ENCODE data around the gene PCSK2.
A peak's percentile ranks its signal among the peaks of the same experiment; 100 is the strongest.

Gene PCSK2

GRCh38 chr20:17504898-17505635, 278.2 kb downstream of the PCSK2 start:
- peak in 1 of 2 experiments; percentile 20 for DNase-seq (ENCODE audit: low read depth in 2 of 2)

GRCh38 chr20:17505636-17506517, 279.0 kb downstream of the PCSK2 start:
- no peak for DNase-seq (ENCODE audit: low read depth in 2 of 2)

- no peak for DNase-seq (ENCODE audit: low read depth in 2 of 2)
Observed at GRCh38 chr20:17507032-17507431, 280.2 kb downstream of the PCSK2 start.

- no peak for DNase-seq (ENCODE audit: low read depth in 2 of 2)
Observed at GRCh38 chr20:17507531-17507930, 280.7 kb downstream of the PCSK2 start.

GRCh38 chr20:17508756-17509155, 281.9 kb downstream of the PCSK2 start:
- DNase-seq (ENCODE audit: low read depth in 2 of 2) = no peak

GRCh38 chr20:17510548-17510947, 283.7 kb downstream of the PCSK2 start:
- no peak for DNase-seq (ENCODE audit: low read depth in 2 of 2)

GRCh38 chr20:17511401-17511800, 284.6 kb downstream of the PCSK2 start:
- DNase-seq (ENCODE audit: low read depth in 2 of 2) = no peak

GRCh38 chr20:17513939-17514338, 287.1 kb downstream of the PCSK2 start:
- DNase-seq (ENCODE audit: low read depth in 2 of 2) = no peak

GRCh38 chr20:17515053-17515452, 288.2 kb downstream of the PCSK2 start:
- no peak for DNase-seq (ENCODE audit: low read depth in 2 of 2)

GRCh38 chr20:17518339-17519052, 291.7 kb downstream of the PCSK2 start:
- DNase-seq (ENCODE audit: low read depth in 2 of 2) = no peak

- DNase-seq (ENCODE audit: low read depth in 2 of 2) = no peak
Observed at GRCh38 chr20:17519606-17520285, 292.9 kb downstream of the PCSK2 start.

GRCh38 chr20:17520583-17520982, 293.7 kb downstream of the PCSK2 start:
- DNase-seq (ENCODE audit: low read depth in 2 of 2) = no peak

GRCh38 chr20:17522528-17522927, 295.7 kb downstream of the PCSK2 start:
- no peak for DNase-seq (ENCODE audit: low read depth in 2 of 2)

GRCh38 chr20:17523326-17523725, 296.5 kb downstream of the PCSK2 start:
- no peak for DNase-seq (ENCODE audit: low read depth in 2 of 2)

GRCh38 chr20:17524560-17524959, 297.7 kb downstream of the PCSK2 start:
- no peak for DNase-seq (ENCODE audit: low read depth in 2 of 2)

GRCh38 chr20:17525132-17525531, 298.3 kb downstream of the PCSK2 start:
- DNase-seq (ENCODE audit: low read depth in 2 of 2) = no peak

- DNase-seq (ENCODE audit: low read depth in 2 of 2) = no peak
Observed at GRCh38 chr20:17525650-17526049, 298.8 kb downstream of the PCSK2 start.

- DNase-seq (ENCODE audit: low read depth in 2 of 2) = no peak
Observed at GRCh38 chr20:17529586-17529985, 302.7 kb downstream of the PCSK2 start.

GRCh38 chr20:17530153-17530552, 303.3 kb downstream of the PCSK2 start:
- DNase-seq (ENCODE audit: low read depth in 2 of 2) = no peak

GRCh38 chr20:17530716-17531664, 304.1 kb downstream of the PCSK2 start, which contains the start of gene BFSP1:
Gene BFSP1, minus strand, starts transcription at chr20:17531379. Its CDS starts 50 bp downstream, at chr20:17531329.
- peak; percentile 9 to 10 for DNase-seq (ENCODE audit: low read depth in 2 of 2)

- DNase-seq (ENCODE audit: low read depth in 2 of 2) = no peak
Observed at GRCh38 chr20:17531665-17532025, 304.8 kb downstream of the PCSK2 start.
